ENCODE data around the gene PDYN.

GRCh38 chr20:1971893-1972586 lies 21.8 kb downstream of the PDYN start:
- TF ChIP-seq CTCF (IDR thresholded peaks at IDR 0.05) (no peak), ZFX (IDR thresholded peaks at IDR 0.05; ENCODE audit: borderline replicate concordance) (no peak)
